Lower lobe of right lung (tissue), 2 donors: Measurements from ENCODE around the gene SLC38A1. TPM values are rescaled to one million over a fixed set of nuclear protein-coding genes. Genes with fewer than 3 reads are reported as not detected.

ENCODE experiments used
- ATAC-seq, 2 donors: fragments of 200-7000 bp; cut with Tn5 transposase; one replicate each; pipeline ENCODE4 v1.9.1; 2020 to 2022; ENCODE audit warnings: mild to moderate bottlenecking in 2 of 2, moderate library complexity in 2 of 2
- DNase-seq: peaks from one replicate; pipeline ENCODE4 v3.0.0-alpha.2; 2020
- H3K27ac ChIP-seq: fragments of 200-600 bp; one replicate; pipeline ENCODE4 v1.8.0; 2022
- H3K27me3 ChIP-seq: fragments of 200-600 bp; one replicate; pipeline ENCODE4 v1.8.0; 2022; ENCODE audit warnings: low read depth
- H3K36me3 ChIP-seq: fragments of 200-600 bp; one replicate; pipeline ENCODE4 v1.8.0; 2022; ENCODE audit warnings: mild to moderate bottlenecking
- H3K4me1 ChIP-seq: fragments of 200-600 bp; one replicate; pipeline ENCODE4 v1.8.0; 2022
- H3K4me3 ChIP-seq: fragments of 200-600 bp; one replicate; pipeline ENCODE4 v1.8.0; 2022; ENCODE audit warnings: mild to moderate bottlenecking
- H3K9me3 ChIP-seq: fragments of 200-600 bp; one replicate; pipeline ENCODE4 v1.8.0; 2022
- intact Hi-C: fragments of 100-400 bp; cut with DNase I; formaldehyde crosslinking; loops from one replicate; pipeline ENCODE4 v1.11.0; 2022
- total RNA-seq: library from RNA; stranded (reverse); fragmentation: NEBNext Ultra II Directional; extraction: Animal tissue kit (Norgen Biotek cat#: 25700); gene quantifications from one replicate; pipeline ENCODE4 v1.2.1, GENCODE V29; 2021
- TF ChIP-seq, protein P1 (sequence below): fragments of 200-600 bp; IDR thresholded peaks from one replicate; pipeline ENCODE4 v1.8.0; 2022; ENCODE audit warnings: antibody characterized with exemption, mild to moderate bottlenecking
- donor health status: DM: no; HTN: yes; CAD: no; lungs with severe emphysema.

SLC38A1 gene
- total RNA-seq, 1 donor from 2014 or later: 45.8 TPM

GRCh38 chr12:46158501-46158900 is 110.3 kb downstream of the SLC38A1 start:
- peaks cover 3% of the 10 kb centered on the region for H3K9me3 ChIP-seq
- TF ChIP-seq, protein P1, sequence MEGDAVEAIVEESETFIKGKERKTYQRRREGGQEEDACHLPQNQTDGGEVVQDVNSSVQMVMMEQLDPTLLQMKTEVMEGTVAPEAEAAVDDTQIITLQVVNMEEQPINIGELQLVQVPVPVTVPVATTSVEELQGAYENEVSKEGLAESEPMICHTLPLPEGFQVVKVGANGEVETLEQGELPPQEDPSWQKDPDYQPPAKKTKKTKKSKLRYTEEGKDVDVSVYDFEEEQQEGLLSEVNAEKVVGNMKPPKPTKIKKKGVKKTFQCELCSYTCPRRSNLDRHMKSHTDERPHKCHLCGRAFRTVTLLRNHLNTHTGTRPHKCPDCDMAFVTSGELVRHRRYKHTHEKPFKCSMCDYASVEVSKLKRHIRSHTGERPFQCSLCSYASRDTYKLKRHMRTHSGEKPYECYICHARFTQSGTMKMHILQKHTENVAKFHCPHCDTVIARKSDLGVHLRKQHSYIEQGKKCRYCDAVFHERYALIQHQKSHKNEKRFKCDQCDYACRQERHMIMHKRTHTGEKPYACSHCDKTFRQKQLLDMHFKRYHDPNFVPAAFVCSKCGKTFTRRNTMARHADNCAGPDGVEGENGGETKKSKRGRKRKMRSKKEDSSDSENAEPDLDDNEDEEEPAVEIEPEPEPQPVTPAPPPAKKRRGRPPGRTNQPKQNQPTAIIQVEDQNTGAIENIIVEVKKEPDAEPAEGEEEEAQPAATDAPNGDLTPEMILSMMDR: no peak
- DNase-seq: no peak
- ATAC-seq: no peak
- no peaks in the 10 kb centered on the region for H3K4me1 ChIP-seq
- H3K4me3 ChIP-seq: no peak overlapping the region
- no peaks in the 10 kb centered on the region for H3K27me3 ChIP-seq
- no peaks in the 10 kb centered on the region for H3K36me3 ChIP-seq
- intact Hi-C loops: no loop called here
- no peak overlapping the region for H3K27ac ChIP-seq

DNA sequence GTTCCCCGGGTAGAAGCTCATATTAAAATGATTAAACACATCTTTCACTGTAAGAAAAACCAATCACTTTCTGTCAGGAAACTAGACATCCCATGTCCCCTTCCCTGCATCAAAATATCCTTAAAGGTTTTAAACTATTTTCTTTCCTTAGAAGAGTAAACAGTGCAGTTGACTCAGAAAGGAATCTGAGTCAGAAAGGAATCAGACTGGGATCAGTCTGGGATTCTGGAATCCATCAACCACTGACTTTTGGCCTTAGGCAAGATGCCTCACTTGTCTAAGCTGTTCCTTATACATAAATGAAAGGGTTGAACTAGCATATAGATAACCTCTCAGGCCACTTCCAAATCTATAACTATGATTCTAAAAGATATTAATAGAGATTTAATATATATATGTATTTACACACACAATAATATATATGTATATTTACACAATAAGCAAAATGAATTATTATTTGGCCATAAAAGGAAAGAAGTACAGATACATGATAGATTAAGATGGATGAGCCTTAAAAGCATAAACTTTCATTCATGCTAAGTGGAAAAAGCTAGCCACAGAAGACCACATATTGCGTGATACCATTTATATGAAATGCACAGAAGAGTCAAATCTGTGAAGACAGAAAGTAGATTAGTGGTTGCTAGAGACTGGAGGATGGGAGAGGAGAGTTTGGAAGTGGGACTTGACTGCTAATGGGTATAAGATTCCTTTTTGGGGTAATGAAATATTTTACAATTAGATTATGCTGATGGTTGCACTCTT is 114.4 kb downstream of the SLC38A1 start:
- H3K9me3 ChIP-seq: peaks cover 3% of the 10 kb centered on the region
- ATAC-seq (no peak), DNase-seq (no peak)
- intact Hi-C loops: no loop called here
- H3K4me3 ChIP-seq: no peak overlapping the region
- TF ChIP-seq, protein P1: no peak
- no peaks in the 10 kb centered on the region for H3K27me3 ChIP-seq
- H3K27ac ChIP-seq: no peak overlapping the region
- H3K36me3 ChIP-seq: no peaks in the 10 kb centered on the region
- H3K4me1 ChIP-seq: no peaks in the 10 kb centered on the region

GRCh38 chr12:46153268-46153872 is 115.5 kb downstream of the SLC38A1 start:
- H3K27me3 ChIP-seq: no peaks in the 10 kb centered on the region
- no peaks in the 10 kb centered on the region for H3K36me3 ChIP-seq
- ATAC-seq (no peak), DNase-seq (no peak)
- H3K4me3 ChIP-seq: no peak overlapping the region
- intact Hi-C loops: no loop called here
- H3K4me1 ChIP-seq: no peaks in the 10 kb centered on the region
- TF ChIP-seq, protein P1: peak; percentile 59
- H3K9me3 ChIP-seq: peaks cover 3% of the 10 kb centered on the region
- no peak overlapping the region for H3K27ac ChIP-seq

DNA sequence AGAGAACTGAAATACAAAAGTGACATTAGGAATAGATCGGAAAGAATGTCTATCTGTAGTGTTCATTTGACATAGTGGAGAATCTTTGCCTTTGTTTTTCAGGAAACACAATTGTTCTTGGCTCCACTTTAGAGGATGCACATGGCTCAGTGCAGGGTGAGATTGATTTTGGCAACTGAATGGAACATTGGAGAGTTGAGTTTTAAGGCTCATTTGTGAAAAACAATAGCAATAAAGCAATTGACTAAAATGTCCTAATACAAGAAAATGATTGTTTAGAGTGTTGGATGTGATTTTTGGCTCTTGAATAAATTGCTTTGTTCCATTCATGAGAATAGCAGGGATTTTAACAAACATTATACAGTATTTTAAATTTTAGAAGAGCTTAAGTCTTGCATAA is 116.4 kb downstream of the SLC38A1 start:
- ATAC-seq (no peak), DNase-seq (no peak)
- TF ChIP-seq, protein P1: no peak
- Histone ChIP-seq H3K4me3 (no peak overlapping the region), H3K4me1 (no peaks in the 10 kb centered on the region), H3K27ac (no peak overlapping the region), H3K36me3 (no peaks in the 10 kb centered on the region), H3K9me3 (peaks cover 3% of the 10 kb centered on the region), H3K27me3 (no peaks in the 10 kb centered on the region)
- intact Hi-C loops: no loop called here

- H3K27me3 ChIP-seq: no peaks in the 10 kb centered on the region
- no peak for DNase-seq
- TF ChIP-seq, protein P1: no peak
- no peaks in the 10 kb centered on the region for H3K4me1 ChIP-seq
- no peak for ATAC-seq
- no peaks in the 10 kb centered on the region for H3K9me3 ChIP-seq
- no peak overlapping the region for H3K27ac ChIP-seq
- H3K4me3 ChIP-seq: no peak overlapping the region
- H3K36me3 ChIP-seq: no peaks in the 10 kb centered on the region
- intact Hi-C loops: no loop called here
Measured at GRCh38 chr12:46150735-46151134, 118.1 kb downstream of the SLC38A1 start.
